Measurements from ENCODE around the gene GIMAP2.

GIMAP2 gene

DNA sequence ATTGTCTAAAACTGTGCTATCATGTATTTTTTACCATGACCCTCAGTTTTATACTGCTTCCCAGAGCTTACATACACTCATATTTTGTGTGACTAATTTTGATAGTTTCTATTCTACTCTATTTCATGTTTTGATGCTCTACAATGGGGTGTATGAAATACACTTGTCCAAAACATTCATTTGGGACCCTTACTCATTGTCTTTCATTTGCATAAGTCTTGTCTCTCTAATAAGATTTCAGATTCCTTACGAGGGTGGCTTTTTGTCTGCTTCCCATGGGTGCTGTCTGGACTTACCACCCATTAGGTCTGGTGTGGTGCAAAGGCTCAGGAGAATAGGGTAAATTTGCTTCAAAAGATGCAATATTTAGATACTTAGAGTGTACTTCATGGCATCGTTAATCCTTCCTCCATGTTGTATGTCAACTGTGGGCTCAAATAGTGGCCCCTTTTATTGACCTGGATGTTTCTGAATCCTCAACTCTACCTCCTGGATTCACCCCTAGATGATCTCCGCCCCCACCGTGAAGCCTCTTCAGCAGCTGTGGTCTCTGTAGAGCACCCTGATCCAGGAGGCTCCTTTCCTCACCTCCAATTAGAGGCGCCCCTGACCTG, 48.1 kb downstream of the GIMAP2 start:
- no peak for DNase-seq (ENCODE audit: low read depth in 2 of 2)

DNA sequence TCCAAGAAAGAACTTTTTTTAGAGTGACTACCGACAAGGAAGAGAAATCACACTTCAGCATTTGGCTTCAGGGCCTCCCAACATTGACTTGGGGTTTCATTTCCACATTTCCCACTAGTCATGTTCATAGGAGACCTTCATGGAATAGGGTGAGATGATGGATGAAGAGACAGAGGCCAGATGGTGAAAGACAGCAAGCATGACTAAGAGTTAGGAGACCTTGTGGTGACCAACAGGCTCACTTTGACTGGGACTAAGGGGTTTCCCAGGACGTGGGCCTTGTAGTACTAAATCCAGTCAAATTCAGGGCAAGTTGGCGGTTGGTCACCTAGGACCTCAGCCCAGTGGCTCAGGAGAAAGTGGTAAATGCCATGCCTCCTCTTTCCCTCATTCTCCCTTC, 48.7 kb downstream of the GIMAP2 start:
- no peak for DNase-seq (ENCODE audit: low read depth in 2 of 2)

DNA sequence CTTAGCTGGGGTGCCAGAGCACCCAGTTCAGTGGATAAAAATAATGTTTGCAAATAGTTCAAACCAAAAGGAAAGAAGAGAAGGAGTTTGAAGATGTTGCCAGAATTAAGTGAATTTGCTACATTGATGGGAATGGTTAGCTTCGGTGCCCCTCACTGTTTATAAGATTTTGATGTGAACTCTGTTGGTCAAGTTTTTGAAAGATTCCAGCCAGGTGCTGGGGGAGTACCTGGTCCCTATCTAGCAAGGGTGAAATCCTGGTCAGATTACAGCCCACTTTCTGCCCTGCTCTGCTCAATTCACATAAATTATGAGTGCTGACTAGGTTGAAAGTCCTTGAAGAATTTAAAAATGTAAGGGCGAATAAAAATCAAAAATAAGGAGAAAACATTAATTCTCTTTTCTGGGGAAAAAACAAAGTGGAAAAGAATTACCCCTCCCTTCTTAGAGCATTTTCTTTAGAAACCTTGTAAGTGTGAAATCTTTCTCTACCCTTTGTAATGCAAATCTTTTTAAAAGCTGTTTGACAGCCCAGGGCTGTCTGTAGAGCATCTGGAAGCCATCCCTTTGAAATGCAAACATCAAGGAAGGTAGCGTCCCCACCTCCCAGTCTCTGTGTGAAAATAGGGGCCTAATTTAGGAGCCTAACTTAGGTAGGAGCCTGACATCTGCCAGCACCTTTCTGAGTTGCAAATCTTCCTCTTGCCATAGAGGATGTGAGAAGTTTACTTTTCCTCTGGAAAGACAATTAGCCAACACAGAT, 50.3 kb downstream of the GIMAP2 start:
- DNase-seq (ENCODE audit: low read depth in 2 of 2) = no peak

DNA sequence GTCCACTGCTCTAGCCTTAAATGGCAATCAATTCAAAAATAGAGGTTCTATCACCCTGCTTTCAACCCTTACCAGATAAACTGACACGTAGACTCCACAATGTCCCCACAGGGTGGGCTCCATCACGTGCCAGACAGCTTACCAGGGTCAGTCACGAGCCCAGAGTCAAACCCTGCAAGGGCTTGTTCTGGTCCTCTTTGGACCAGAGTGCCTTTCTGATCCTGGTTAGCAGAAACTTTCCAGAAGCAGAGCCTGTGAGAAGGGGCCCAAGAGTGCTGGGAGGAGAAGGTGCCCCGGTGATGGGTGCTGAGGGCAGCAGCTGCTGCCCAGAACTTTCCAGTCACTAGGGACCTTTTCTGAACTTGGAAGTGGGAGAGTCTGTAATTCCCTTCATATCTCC, 51.4 kb downstream of the GIMAP2 start:
- no peak for DNase-seq (ENCODE audit: low read depth in 2 of 2)

DNA sequence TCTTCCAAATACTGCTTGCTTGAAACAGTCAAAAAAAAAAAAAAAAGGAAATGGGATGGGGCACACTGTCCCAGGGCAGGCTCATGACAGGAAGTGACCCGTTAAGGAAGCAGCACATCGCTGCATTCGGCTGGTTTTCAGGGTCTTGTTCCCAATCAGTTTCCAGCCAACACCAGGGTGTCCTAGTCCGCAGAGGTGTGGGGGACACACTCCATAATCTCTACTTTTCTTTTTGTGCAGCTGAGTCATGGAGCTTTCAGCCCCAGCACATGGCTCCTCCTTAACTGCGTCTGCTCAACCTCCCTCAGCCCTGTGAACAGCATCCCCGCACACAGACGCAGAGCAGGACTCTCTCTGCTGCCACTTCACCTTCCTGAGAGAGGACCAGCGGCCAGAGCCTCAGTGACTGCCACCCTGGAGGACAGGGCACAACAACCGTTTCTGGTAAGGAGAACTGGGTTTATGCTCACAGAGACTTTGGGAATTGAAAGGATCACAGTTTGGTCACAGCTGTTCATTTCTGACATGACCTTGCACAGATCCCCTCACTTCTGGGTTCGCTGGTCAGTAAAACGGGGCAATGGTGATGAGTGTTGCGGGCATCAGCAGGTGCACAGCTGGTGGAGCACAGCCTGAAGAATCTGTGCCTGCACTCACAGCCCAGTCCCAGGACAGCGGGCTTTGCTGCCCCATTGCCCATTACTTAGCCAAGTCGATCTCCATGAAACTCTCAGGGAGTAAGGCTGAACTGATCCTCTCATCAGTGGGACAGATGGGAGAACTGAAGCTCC, 52.0 kb downstream of the GIMAP2 start, which contains the start of gene GIMAP5:
GIMAP5 (plus strand) TSS at position 154 of the 791 bp plus-strand sequence. CDS start 3,467 bp downstream, outside the sequence.
- DNase-seq (ENCODE audit: low read depth in 2 of 2) = no peak

DNA sequence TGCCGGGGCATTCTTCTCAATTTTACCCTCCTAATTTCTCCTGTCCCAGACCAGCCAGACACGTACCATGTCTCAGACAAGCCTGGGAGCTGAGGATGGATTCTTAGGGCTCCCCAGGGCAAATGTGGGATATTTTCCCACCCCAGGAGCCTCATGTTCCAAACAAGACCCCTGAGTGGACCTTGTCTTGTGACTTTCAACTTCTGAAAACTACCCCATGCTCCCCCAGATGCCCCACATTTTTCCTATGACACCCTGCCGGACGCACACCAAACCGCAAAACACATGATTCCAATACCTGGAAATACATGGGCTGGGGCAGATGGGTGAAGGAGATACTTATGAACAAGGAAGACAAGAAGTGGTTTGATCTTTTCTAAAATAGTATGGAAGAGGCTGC, 52.6 kb downstream of the GIMAP2 start:
- DNase-seq (ENCODE audit: low read depth in 2 of 2) = no peak

DNA sequence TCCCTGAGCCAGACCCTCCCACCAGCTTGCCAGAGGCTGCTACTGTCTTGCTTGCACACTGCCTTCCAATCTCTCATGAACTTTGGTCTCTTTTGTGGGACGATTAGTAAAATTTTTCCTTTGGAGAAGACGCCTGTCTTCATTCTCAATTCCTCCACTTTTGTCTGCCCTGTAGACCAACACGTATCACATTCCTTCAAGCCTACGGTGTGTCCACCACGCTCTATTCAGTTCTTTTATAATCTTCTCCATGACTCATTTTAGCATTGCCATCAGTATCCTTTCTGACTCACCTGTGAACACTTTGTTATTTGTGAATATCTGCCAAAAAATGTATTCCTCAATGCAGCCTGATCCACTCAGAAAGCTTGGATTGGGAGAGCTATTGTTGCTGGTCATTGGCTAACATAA, 53.1 kb downstream of the GIMAP2 start:
- DNase-seq (ENCODE audit: low read depth in 2 of 2) = no peak

DNA sequence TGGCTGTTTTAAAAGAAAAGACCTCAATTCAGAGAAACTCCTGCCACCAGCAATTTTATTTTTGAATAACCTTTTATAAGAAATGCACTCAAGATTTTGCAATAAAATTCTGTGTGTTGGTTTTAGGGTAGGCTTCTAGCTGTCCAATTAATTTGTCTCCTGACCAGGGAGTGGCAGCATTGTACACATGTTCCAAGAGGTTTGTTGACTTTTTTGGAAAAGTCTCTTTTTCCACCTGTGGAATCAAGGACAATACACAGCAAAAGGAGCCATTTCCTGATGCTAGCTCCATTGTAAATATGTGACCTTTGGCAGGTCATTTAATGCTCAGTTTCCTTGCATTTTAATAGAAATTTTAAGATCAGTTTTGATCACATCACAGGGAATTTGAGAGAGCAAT, 53.5 kb downstream of the GIMAP2 start:
- DNase-seq (ENCODE audit: low read depth in 2 of 2) = no peak

DNA sequence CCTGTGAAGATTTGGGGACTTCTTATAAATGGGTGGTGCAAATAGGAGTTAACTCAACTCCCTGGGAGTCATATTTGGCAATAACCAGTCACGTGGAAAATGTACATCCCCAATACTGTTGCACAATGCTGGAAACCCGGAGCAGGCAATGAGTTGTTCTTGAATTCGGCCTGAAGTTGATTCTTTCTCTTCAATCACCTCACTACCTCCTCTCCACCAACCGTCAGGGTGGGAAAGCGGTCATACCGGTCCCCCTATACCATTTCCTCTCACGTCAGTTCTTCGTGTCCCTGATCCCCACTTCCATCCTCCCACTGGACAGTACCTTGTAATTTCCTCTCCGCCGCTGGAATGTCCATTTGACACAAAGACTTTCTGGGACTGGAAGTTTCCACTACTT, 54.5 kb downstream of the GIMAP2 start:
- DNase-seq (ENCODE audit: low read depth in 2 of 2) = no peak

DNA sequence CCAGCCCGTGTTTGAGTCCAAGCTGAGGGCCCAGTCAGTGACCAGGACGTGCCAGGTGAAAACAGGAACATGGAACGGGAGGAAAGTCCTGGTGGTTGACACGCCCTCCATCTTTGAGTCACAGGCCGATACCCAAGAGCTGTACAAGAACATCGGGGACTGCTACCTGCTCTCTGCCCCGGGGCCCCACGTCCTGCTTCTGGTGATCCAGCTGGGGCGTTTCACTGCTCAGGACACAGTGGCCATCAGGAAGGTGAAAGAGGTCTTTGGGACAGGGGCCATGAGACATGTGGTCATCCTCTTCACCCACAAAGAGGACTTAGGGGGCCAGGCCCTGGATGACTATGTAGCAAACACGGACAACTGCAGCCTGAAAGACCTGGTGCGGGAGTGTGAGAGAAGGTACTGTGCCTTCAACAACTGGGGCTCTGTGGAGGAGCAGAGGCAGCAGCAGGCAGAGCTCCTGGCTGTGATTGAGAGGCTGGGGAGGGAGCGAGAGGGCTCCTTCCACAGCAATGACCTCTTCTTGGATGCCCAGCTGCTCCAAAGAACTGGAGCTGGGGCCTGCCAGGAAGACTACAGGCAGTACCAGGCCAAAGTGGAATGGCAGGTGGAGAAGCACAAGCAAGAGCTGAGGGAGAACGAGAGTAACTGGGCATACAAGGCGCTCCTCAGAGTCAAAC, 56.9 kb downstream of the GIMAP2 start:
- no peak for DNase-seq (ENCODE audit: low read depth in 2 of 2)

Measured in stimulated activated CD8-positive, alpha-beta memory T cell treated with anti-CD3 and anti-CD28 coated beads, Interleukin-15, amount 100 ng/mL, for 4 hours (primary cell).